Measurements from ENCODE around the gene BCDIN3D.

Gene BCDIN3D

GRCh38 chr12:49794811-49795653 is 47.9 kb downstream of the BCDIN3D start:
- no peak for DNase-seq

DNA sequence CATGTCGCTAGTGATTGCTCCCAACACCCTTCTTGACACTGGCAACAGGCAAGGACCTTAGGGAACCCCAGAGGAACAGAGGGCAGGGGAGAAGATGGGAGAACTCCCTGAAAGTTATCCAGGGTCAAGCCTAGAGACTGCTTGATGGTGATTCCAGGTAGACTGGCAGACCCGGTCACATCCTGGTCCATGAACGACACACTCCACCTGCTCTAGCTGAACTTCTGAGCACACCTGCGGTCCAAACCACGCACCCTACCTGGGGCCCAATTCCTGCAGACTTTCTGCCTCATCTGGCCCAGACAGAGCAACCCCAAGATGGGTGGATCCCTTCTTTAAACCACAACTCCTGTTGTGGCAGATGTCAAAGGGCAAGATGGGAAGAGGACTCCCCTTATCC is 48.9 kb downstream of the BCDIN3D start:
- DNase-seq, result no peak

DNA sequence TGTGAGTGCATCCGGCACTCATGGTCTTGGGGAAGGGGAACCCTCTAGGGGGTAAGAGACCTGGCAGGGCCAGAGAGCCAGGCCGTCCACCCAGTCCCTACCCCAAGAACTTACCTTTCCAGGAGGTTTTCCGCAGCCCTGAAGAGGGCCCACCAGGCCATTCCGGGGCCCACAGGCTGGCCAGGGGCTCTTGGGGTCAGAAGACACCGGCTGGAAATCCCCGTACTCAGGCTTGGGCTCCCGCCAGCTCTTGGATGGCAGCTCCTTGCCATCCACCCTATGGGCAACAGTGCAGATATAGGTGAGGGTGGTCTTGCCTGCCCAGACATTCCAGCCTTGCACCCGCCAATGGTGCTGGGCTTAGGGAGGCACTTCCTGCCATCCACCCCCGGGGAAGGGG is 49.3 kb downstream of the BCDIN3D start:
- DNase-seq, result no peak

DNA sequence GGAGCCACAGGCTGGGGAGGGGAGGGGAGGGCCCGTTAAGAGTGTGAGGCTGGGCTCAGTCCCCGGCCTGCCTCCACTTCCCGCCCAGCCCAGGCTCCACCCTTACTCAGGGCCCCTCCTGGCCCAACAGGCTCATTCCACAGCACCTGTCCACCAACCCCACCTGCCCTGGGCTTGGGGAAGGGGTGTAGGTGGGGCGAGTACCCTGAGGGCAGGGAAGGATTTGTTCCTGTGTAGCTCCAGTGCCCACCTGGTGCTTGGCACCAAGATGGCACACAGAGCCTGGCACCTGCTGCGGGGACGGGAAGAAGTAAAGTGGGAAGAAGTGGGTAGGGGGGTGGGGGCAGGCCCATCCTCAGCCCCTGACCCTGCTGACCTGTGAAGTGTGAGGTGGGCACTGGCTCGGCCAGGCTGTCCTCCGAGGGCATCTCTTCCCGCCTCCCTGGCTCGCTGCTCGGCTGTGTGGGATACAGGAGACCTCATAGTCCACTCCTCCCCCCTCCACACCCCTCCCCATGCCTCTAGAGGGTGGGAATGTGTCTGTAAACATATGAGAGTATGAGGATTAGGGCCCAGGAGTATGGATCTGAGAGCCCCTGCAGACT is 49.8 kb downstream of the BCDIN3D start:
- no peak for DNase-seq

DNA sequence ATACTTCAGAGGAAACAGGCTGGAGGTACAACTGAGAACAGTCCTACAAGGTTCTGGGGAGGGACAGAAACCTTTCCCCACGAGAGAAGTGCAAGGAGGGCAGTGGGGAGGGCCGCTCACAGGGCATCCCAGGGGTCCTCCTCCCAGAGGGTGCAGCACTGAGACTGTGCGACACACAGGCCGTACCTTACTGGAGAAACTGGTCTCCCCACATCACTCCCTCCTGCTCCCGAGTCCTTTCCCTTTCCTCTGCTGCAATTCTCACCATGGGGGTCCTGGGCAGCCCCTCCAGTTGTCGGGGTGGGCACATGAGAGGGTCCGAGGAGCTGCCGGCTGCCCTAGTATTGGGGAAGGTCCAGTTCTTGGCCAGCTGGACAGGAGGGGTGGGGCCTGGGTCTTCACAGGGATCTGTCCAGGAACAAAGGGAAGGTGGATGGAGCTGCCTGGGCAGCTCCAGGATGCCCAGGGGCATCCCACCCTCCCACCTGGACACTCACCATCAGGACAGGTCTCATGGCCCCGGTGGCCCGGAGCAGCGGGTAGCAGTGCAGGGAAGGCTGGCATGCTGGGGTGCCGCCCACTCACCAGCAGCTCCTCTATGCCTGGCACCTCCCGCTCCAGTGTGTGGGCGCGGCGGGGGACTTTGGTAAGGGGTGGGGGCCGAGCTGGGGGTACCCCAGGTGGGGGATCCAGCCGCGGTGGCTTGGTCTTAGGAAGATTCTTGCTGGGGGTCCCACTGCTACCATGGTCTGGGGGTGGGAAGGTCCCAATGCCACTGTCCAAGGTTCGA is 50.5 kb downstream of the BCDIN3D start:
- DNase-seq, result no peak

GRCh38 chr12:49791700-49792099 is 51.2 kb downstream of the BCDIN3D start:
- no peak for DNase-seq

DNA sequence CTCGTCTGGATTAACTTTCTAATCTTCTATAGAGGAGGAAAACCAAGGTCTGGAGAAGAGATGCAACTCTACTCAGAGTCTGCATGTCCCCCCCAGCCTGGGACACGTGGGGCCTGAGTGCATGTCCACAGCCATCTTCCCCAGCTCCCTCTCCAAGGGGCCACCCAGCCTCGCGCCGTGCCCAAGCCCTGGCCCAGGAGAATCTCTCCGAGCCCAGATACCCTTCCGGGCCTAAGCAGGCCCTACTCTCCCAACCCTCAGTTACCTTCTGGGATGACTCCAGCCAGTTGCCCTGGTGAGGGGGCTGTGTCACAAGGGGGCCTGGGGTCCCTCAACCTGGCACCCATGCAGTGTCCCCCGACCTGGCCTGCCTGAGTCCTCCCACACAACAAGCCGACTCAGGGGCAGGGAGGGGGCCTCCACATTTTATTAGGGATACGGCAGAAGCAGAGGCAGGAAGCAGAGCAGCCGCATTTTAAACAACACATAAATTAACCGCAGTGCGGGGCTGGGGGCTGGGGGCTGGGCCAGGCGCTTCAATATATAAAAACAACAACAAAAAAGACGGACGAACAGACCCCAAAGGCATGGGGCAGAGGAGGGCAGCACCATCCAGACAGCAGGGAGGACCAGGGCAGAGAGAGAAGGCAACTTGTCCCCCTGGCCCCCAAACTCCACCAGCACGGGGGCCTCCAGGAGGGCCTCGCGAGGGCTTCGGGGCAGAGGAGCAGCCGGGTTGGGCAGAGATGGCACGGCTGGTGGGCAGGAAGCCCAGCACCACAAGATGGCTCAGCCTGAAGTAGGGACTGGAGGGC is 52.0 kb downstream of the BCDIN3D start:
- DNase-seq, result no peak

- no peak for DNase-seq
These were observed 52.9 kb downstream of the BCDIN3D start for GRCh38 chr12:49789992-49790391.

DNA sequence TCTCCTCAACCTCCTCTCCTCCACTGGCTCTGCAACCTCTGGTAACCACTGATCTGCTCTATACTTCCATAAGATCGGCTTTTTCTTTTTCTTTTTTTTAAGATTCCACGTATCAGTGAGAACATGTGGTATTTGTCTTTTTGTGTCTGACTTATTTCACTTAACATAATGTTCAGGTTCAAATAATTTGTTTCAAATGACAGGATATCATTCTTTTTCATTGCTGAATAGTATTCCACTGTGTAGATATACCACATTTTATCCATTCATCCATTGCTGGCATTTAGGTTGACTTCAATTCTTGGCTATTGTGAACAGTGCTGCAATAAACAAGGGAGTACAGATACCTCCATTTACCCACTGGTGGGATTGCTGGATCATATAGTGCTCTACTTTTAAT is 55.2 kb downstream of the BCDIN3D start:
- no peak for DNase-seq

Measured in DMS153 (cell line).